Measurements from ENCODE around the gene HDAC7.
A peak's percentile ranks its signal among the peaks of the same experiment; 100 is the strongest.

Gene HDAC7

GRCh38 chr12:47773062-47773857 is 46.4 kb downstream of the HDAC7 start, which contains the start of gene SLC48A1:
Gene SLC48A1, plus strand, starts transcription at chr12:47773238. Its CDS starts 67 bp downstream, at chr12:47773305.
- in situ Hi-C loops (cut with HindIII; ENCODE audit: low sequenced_read_pairs) = loop anchor here (10.0 kb wide), 1 partner anchor 58 kb away; no protein-coding TSS in a partner anchor
- H3K4me3 ChIP-seq (ENCODE audit: low read depth, low read length) = peak within 1 kb of the TSS; percentile 46
- DNase-seq (ENCODE audit: low read depth) = no peak
- peak; percentile 26 for TF ChIP-seq CTCF (IDR thresholded peaks at IDR 0.05; ENCODE audit: low read depth, low read length, missing control alignments)

GRCh38 chr12:47772738-47773061 is 47.0 kb downstream of the HDAC7 start:
- no peak for TF ChIP-seq CTCF (IDR thresholded peaks at IDR 0.05; ENCODE audit: low read depth, low read length, missing control alignments)
- in situ Hi-C loops (cut with HindIII; ENCODE audit: low sequenced_read_pairs) = loop anchor here (10.0 kb wide), 1 partner anchor 58 kb away; no protein-coding TSS in a partner anchor
- no peak for DNase-seq (ENCODE audit: low read depth)
- H3K4me3 ChIP-seq (ENCODE audit: low read depth, low read length) = peak overlapping the region; percentile 46

- no peak for DNase-seq (ENCODE audit: low read depth)
- no peak for TF ChIP-seq CTCF (IDR thresholded peaks at IDR 0.05; ENCODE audit: low read depth, low read length, missing control alignments)
- in situ Hi-C loops (cut with HindIII; ENCODE audit: low sequenced_read_pairs) = loop anchor here (10.0 kb wide), 1 partner anchor 57 kb away; no protein-coding TSS in a partner anchor
- H3K4me3 ChIP-seq (ENCODE audit: low read depth, low read length) = no peak overlapping the region
These were observed 47.5 kb downstream of the HDAC7 start for GRCh38 chr12:47772094-47772660.

- in situ Hi-C loops (cut with HindIII; ENCODE audit: low sequenced_read_pairs) = loop anchor here (10.0 kb wide), 1 partner anchor 57 kb away; no protein-coding TSS in a partner anchor
- no peak for TF ChIP-seq CTCF (IDR thresholded peaks at IDR 0.05; ENCODE audit: low read depth, low read length, missing control alignments)
These were observed 48.4 kb downstream of the HDAC7 start for GRCh38 chr12:47771304-47771703.

GRCh38 chr12:47770086-47770726 is 49.5 kb downstream of the HDAC7 start:
- DNase-seq (ENCODE audit: low read depth) = no peak
- H3K4me3 ChIP-seq (ENCODE audit: low read depth, low read length) = no peak overlapping the region
- no peak for TF ChIP-seq CTCF (IDR thresholded peaks at IDR 0.05; ENCODE audit: low read depth, low read length, missing control alignments)
- in situ Hi-C loops (cut with HindIII; ENCODE audit: low sequenced_read_pairs) = loop anchor here (10.0 kb wide), 1 partner anchor 55 kb away; no protein-coding TSS in a partner anchor

More at GRCh38 chr12:47771304-47771703, 48.4 kb downstream of the HDAC7 start:
- no peak for DNase-seq (ENCODE audit: low read depth)
- no peak overlapping the region for H3K4me3 ChIP-seq (ENCODE audit: low read depth, low read length)
